Stimulated activated CD8-positive, alpha-beta memory T cell treated with anti-CD3 and anti-CD28 coated beads, Interleukin-15, amount 100 ng/mL, for 48 hours (primary cell): ENCODE data around the gene SLC5A3.

Experiments used
- DNase-seq, 2 donors: peaks; one replicate each; pipeline ENCODE4 v3.0.0-alpha.2; 2020; ENCODE audit warnings: low read depth in 2 of 2

SLC5A3 gene

GRCh38 chr21:34073032-34073748 is at the start of gene SLC5A3, which contains the start of gene MRPS6:
TSS of gene SLC5A3 (plus strand) at chr21:34073578. CDS start at chr21:34095199, 21,621 bp downstream.
TSS of gene MRPS6 (plus strand) at chr21:34073578. CDS start at chr21:34073701, 123 bp downstream.
- peak; percentile 68 for DNase-seq

- DNase-seq = no peak
Measured at GRCh38 chr21:34023691-34024373, 49.5 kb upstream of the SLC5A3 start.

GRCh38 chr21:34024374-34024693 is 49.0 kb upstream of the SLC5A3 start:
- no peak for DNase-seq

- DNase-seq = no peak
Measured at GRCh38 chr21:34027721-34028461, 45.5 kb upstream of the SLC5A3 start.

GRCh38 chr21:34029743-34030528 is 43.4 kb upstream of the SLC5A3 start:
- DNase-seq = peak; percentile 35 to 37

- DNase-seq = no peak
Measured at GRCh38 chr21:34031835-34032370, 41.5 kb upstream of the SLC5A3 start.

GRCh38 chr21:34034369-34035014 is 38.9 kb upstream of the SLC5A3 start:
- no peak for DNase-seq

GRCh38 chr21:34035619-34036354 is 37.6 kb upstream of the SLC5A3 start:
- DNase-seq = no peak

GRCh38 chr21:34037009-34037795 is 36.2 kb upstream of the SLC5A3 start:
- no peak for DNase-seq

GRCh38 chr21:34039678-34040382 is 33.5 kb upstream of the SLC5A3 start:
- no peak for DNase-seq

GRCh38 chr21:34042735-34043134 is 30.6 kb upstream of the SLC5A3 start:
- DNase-seq = no peak

GRCh38 chr21:34043333-34043732 is 30.0 kb upstream of the SLC5A3 start:
- no peak for DNase-seq

GRCh38 chr21:34046917-34047316 is 26.5 kb upstream of the SLC5A3 start:
- no peak for DNase-seq

- DNase-seq = no peak
Measured at GRCh38 chr21:34047835-34048234, 25.5 kb upstream of the SLC5A3 start.

GRCh38 chr21:34052171-34052570 is 21.2 kb upstream of the SLC5A3 start:
- no peak for DNase-seq

- no peak for DNase-seq
Measured at GRCh38 chr21:34054259-34054658, 19.1 kb upstream of the SLC5A3 start.

- DNase-seq = no peak
Measured at GRCh38 chr21:34055615-34056014, 17.8 kb upstream of the SLC5A3 start.

- DNase-seq = no peak
Measured at GRCh38 chr21:34061983-34062382, 11.4 kb upstream of the SLC5A3 start.

- DNase-seq = no peak
Measured at GRCh38 chr21:34065027-34065426, 8.4 kb upstream of the SLC5A3 start.
